B cell (primary cell): Measurements from ENCODE around the gene SLC44A1. TPM values are rescaled to one million over a fixed set of nuclear protein-coding genes. Genes with fewer than 3 reads are reported as not detected.

Source experiments
- ATAC-seq: fragments of 200-7000 bp; cut with Tn5 transposase; one replicate; pipeline ENCODE4 v1.10.0; 2021; ENCODE audit warnings: low read depth, mild to moderate bottlenecking, moderate number of reproducible peaks, moderate library complexity
- CTCF ChIA-PET: fragments of 350-600 bp; sonication (Branson Sonifier 250); formaldehyde crosslinking; loops from one replicate; lab custom pipeline; 2021; ENCODE audit warnings: antibody characterized with exemption, inconsistent platforms; lab: Charles Lee
- POLR2A ChIA-PET: fragments of 350-600 bp; sonication (Branson Sonifier 250); formaldehyde crosslinking; loops from one replicate; lab custom pipeline; 2021; ENCODE audit warnings: antibody characterized with exemption; lab: Charles Lee
- DNase-seq: peaks from one replicate; pipeline ENCODE4 v3.0.0; 2013
- H2AFZ ChIP-seq: 2 replicates; pipeline ENCODE4 v1.6.1; 2012; ENCODE audit warnings: mild to moderate bottlenecking, low read depth, low read length; ENCODE audit not compliant: insufficient read depth, poor library complexity, severe bottlenecking
- H3K27ac ChIP-seq, 2 donors: 1 replicate in 1 of 2; 2 replicates in 1 of 2; pipeline ENCODE4 v1.5.1; 2012 to 2013; ENCODE audit warnings: low read length in 2 of 2, mild to moderate bottlenecking in 2 of 2, moderate library complexity in 1 of 2
- H3K27me3 ChIP-seq, 4 experiments: fragments of 200-600 bp in 1 of 4; sonication (generic) in 1 of 4; replicated peaks in 1 of 4; 1 replicate in 2 of 4; 2 replicates in 2 of 4; pipeline versions ENCODE4 v1.6.1 to v1.7.0; 2013 to 2016; ENCODE audit warnings: low read length in 3 of 4, mild to moderate bottlenecking in 2 of 4, mixed read lengths in 1 of 4, moderate library complexity in 1 of 4; ENCODE audit not compliant: insufficient read depth in 4 of 4, control insufficient read depth in 3 of 4; ENCODE audit errors: control extremely low read depth in 1 of 4
- H3K36me3 ChIP-seq, 2 experiments: replicated peaks in 1 of 2; 1 replicate in 1 of 2; 2 replicates in 1 of 2; pipeline versions ENCODE4 v1.6.1 to v1.7.1; 2013; ENCODE audit warnings: low read length in 1 of 2; ENCODE audit not compliant: insufficient read depth in 2 of 2, control insufficient read depth in 1 of 2; ENCODE audit errors: control extremely low read depth in 1 of 2, extremely low read depth in 1 of 2
- H3K4me1 ChIP-seq, 2 donors: fragments of 200-600 bp in 1 of 2; sonication (generic) in 1 of 2; 1 replicate in 1 of 2; 2 replicates in 1 of 2; pipeline versions ENCODE4 v1.5.1 to v1.6.1; 2013 to 2017; ENCODE audit warnings: low read length in 2 of 2; ENCODE audit not compliant: control insufficient read depth in 2 of 2, insufficient read depth in 2 of 2
- H3K4me2 ChIP-seq: replicated peaks from 2 replicates; pipeline ENCODE3; 2012; ENCODE audit warnings: mild to moderate bottlenecking, low read depth, low read length; ENCODE audit not compliant: poor library complexity, severe bottlenecking
- H3K4me3 ChIP-seq, 5 experiments: fragments of 200-600 bp in 1 of 5; sonication (generic) in 1 of 5; 1 replicate in 3 of 5; 2 replicates in 2 of 5; pipeline versions ENCODE4 v1.5.1 to v1.7.0; 2011 to 2016; ENCODE audit warnings: low read length in 4 of 5, mild to moderate bottlenecking in 4 of 5, low read depth in 2 of 5, control low read depth in 1 of 5, moderate library complexity in 1 of 5; ENCODE audit not compliant: insufficient read depth in 1 of 5; ENCODE audit errors: control extremely low read depth in 1 of 5, extremely low read depth in 1 of 5
- H3K79me2 ChIP-seq: fragments of 200-600 bp; sonication (generic); one replicate; pipeline ENCODE4 v1.6.0; 2016; ENCODE audit warnings: low read length; ENCODE audit not compliant: control insufficient read depth, insufficient read depth
- H3K9ac ChIP-seq: fragments of 200-600 bp; sonication (generic); 2 replicates; pipeline ENCODE4 v1.6.1; 2017; ENCODE audit warnings: mild to moderate bottlenecking, low read length, moderate library complexity
- H3K9me3 ChIP-seq, 3 donors: one replicate each; pipeline versions ENCODE4 v1.6.1 to v1.7.1; 2013; ENCODE audit warnings: low read length in 2 of 3; ENCODE audit not compliant: control insufficient read depth in 2 of 3, insufficient read depth in 1 of 3; ENCODE audit errors: control extremely low read depth in 1 of 3
- H4K20me1 ChIP-seq: 2 replicates; pipeline ENCODE4 v1.6.0; 2012; ENCODE audit warnings: mild to moderate bottlenecking, low read length; ENCODE audit not compliant: insufficient read depth, control insufficient read depth, poor library complexity, severe bottlenecking
- H3K27ac Mint-ChIP-seq: one replicate; pipeline ENCODE4 v1.8.0; 2021; ENCODE audit warnings: mixed read lengths
- H3K27me3 Mint-ChIP-seq: one replicate; pipeline ENCODE4 v1.8.0; 2021; ENCODE audit warnings: mixed read lengths
- H3K4me1 Mint-ChIP-seq: one replicate; pipeline ENCODE4 v1.8.0; 2021; ENCODE audit warnings: mixed read lengths
- H3K4me3 Mint-ChIP-seq: one replicate; pipeline ENCODE4 v1.8.0; 2021; ENCODE audit warnings: mixed read lengths
- H3K9me3 Mint-ChIP-seq: one replicate; pipeline ENCODE4 v1.8.0; 2022; ENCODE audit warnings: mixed read lengths; ENCODE audit not compliant: insufficient read depth
- EZH2 ChIP-seq: IDR thresholded peaks from 2 replicates; pipeline ENCODE4 v1.6.1; 2012; ENCODE audit warnings: borderline replicate concordance, low read depth, mild to moderate bottlenecking, moderate library complexity, low read length; ENCODE audit not compliant: insufficient read depth, poor library complexity, severe bottlenecking
- WGBS: methylation state at CpG from one replicate; pipeline ENCODE4 v1.1.5; 2013; ENCODE audit warnings: missing lambda C conversion rate; ENCODE audit not compliant: insufficient coverage; 5-methylcytosine and 5-hydroxymethylcytosine counted together
- intact Hi-C: fragments of 100-400 bp; cut with micrococcal nuclease; formaldehyde crosslinking; loops from one replicate; pipeline ENCODE4 v1.10.0; 2022
- polyA plus RNA-seq: library from polyadenylated mRNA; depleted of rRNA; stranded (reverse); fragments of >200 nt; gene quantifications from 2 replicates; pipeline ENCODE4 v1.2.3, GENCODE V29; 2012
- total RNA-seq, 2 donors: library from RNA; stranded (reverse); fragments of 120-200 nt in 1 of 2; gene quantifications; 1 replicate in 1 of 2; 2 replicates in 1 of 2; pipeline versions ENCODE4 v1.2.3 to v1.2.4, GENCODE V29; 2013 to 2022
- TF ChIP-seq, protein P1 (sequence below): fragments of 200-600 bp; IDR thresholded peaks from one replicate; pipeline ENCODE4 v1.8.0; 2022; ENCODE audit warnings: antibody characterized with exemption, mild to moderate bottlenecking

SLC44A1 gene
- total and polyA plus RNA-seq, 2 donors (not counting 1 experiment from before 2014, with no cell fraction given): 2.2 to 17.7 TPM

DNA sequence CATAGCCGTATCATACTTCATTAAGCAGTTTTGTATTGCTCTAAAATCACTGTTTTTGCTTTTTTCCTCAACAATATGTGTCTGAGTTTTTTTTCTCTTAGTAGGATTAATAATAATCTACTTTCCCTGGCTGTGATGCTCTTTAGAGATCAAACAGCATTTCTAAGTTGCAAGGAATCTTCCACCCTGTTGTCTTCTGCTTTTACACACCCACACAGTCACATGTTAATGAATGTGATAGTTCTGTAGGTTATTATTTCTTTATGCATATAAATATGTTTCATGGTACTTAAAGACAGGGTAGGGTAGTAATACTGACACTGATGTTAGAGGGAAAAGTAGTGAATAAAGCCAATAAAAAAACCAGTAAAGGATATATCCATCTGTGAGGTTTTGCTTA is 29.3 kb downstream of the SLC44A1 start:
- Mint-ChIP-seq H3K9me3 (no peaks in the 10 kb centered on the region), H3K4me3 (no peak overlapping the region), H3K4me1 (peaks cover 3% of the 10 kb centered on the region), H3K27ac (no peak overlapping the region), H3K27me3 (no peaks in the 10 kb centered on the region)
- ChIA-PET POLR2A (no interaction called here), CTCF (no interaction called here)
- H3K36me3 ChIP-seq: no peaks in the 10 kb centered on the region
- DNase-seq: no peak
- intact Hi-C loops: no loop called here
- H2AFZ ChIP-seq: no peak overlapping the region
- no peak for ATAC-seq
- H3K4me2 ChIP-seq: no peak overlapping the region
- H3K79me2 ChIP-seq: no peaks in the 10 kb centered on the region
- no peaks in the 10 kb centered on the region for H4K20me1 ChIP-seq
- H3K9ac ChIP-seq: no peak overlapping the region
- no peak overlapping the region for H3K27ac ChIP-seq
- H3K27me3 ChIP-seq: no peaks in the 10 kb centered on the region
- WGBS: no CpG with 5 or more reads among the region's 1 CpG
- no peak overlapping the region for H3K4me3 ChIP-seq
- TF ChIP-seq EZH2: no peak
- TF ChIP-seq, protein P1, sequence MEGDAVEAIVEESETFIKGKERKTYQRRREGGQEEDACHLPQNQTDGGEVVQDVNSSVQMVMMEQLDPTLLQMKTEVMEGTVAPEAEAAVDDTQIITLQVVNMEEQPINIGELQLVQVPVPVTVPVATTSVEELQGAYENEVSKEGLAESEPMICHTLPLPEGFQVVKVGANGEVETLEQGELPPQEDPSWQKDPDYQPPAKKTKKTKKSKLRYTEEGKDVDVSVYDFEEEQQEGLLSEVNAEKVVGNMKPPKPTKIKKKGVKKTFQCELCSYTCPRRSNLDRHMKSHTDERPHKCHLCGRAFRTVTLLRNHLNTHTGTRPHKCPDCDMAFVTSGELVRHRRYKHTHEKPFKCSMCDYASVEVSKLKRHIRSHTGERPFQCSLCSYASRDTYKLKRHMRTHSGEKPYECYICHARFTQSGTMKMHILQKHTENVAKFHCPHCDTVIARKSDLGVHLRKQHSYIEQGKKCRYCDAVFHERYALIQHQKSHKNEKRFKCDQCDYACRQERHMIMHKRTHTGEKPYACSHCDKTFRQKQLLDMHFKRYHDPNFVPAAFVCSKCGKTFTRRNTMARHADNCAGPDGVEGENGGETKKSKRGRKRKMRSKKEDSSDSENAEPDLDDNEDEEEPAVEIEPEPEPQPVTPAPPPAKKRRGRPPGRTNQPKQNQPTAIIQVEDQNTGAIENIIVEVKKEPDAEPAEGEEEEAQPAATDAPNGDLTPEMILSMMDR: no peak
- no peaks in the 10 kb centered on the region for H3K4me1 ChIP-seq
- no peaks in the 10 kb centered on the region for H3K9me3 ChIP-seq

DNA sequence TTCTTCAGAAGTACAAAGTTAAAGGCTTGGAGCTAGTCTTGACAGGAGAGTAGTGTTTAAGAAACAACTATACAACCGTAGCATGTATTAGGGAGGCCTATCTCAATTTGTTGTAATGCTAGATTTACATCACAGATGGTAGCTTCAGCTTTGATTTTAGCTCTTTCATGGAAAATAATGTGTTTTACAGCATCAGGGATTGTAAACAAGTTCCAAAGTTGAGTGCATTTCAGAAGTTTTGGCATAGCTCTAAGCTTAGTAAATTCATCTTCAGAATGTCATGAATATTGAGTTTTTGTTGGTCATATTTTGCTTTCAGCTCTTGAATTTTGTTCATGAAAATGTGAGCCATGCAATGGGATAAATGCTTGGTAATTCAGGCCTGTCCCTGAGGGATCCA is 30.7 kb downstream of the SLC44A1 start:
- Histone ChIP-seq H2AFZ (no peak overlapping the region), H3K4me3 (no peak overlapping the region), H3K79me2 (no peaks in the 10 kb centered on the region), H3K9me3 (no peaks in the 10 kb centered on the region), H3K36me3 (no peaks in the 10 kb centered on the region), H3K9ac (no peak overlapping the region), H3K4me1 (no peaks in the 10 kb centered on the region), H3K27me3 (no peaks in the 10 kb centered on the region), H3K4me2 (no peak overlapping the region), H4K20me1 (no peaks in the 10 kb centered on the region), H3K27ac (no peak overlapping the region)
- Mint-ChIP-seq H3K9me3 (no peaks in the 10 kb centered on the region), H3K4me3 (no peak overlapping the region), H3K27me3 (no peaks in the 10 kb centered on the region), H3K27ac (no peak overlapping the region), H3K4me1 (no peaks in the 10 kb centered on the region)
- ChIA-PET POLR2A (no interaction called here), CTCF (no interaction called here)
- TF ChIP-seq EZH2: no peak
- TF ChIP-seq, protein P1: no peak
- whole genome bisulfite sequencing: 100% methylated on average over 1 of the region's 1 CpG
- ATAC-seq (no peak), DNase-seq (no peak)
- intact Hi-C loops: no loop called here
